Measurements from ENCODE around the gene GRID1. TPM values are rescaled to one million over a fixed set of nuclear protein-coding genes. Genes with fewer than 3 reads are reported as not detected.

GRID1 gene
- total and polyA plus RNA-seq, 9 of the 15 experiments (the other 6 are each of a cell fraction or from before 2014, with no cell fraction given): 0.01 to 7.2 (median 1.2) TPM

- no peak for TF ChIP-seq FOXM1 (IDR thresholded peaks at IDR 0.05; ENCODE audit: low read depth)
- no peak for TF ChIP-seq FOXM1 (CRISPR knock-in tag; IDR thresholded peaks at IDR 0.05; ENCODE audit: low read depth)
- TF ChIP-seq ARID3B (CRISPR knock-in tag; IDR thresholded peaks at IDR 0.05; ENCODE audit: borderline replicate concordance): no peak
- TF ChIP-seq ZBTB17 (CRISPR knock-in tag; IDR thresholded peaks at IDR 0.05): no peak
- no peak for TF ChIP-seq ZFP1 (CRISPR knock-in tag; IDR thresholded peaks at IDR 0.05)
- no peak for TF ChIP-seq HDAC3 (IDR thresholded peaks at IDR 0.05; ENCODE audit: borderline replicate concordance, partially characterized antibody)
These were observed 301.5 kb downstream of the GRID1 start (continued) for GRCh38 chr10:86064931-86065662.

- no TSS peak for BruUV-seq (replicated peaks)
- Histone ChIP-seq H3K79me2 (ENCODE audit: control insufficient read depth, insufficient read depth, low read length) (no peaks in the 10 kb centered on the region), H3K9me3 (replicated peaks; ENCODE audit: control insufficient read depth, insufficient read depth, low read depth, low read length) (no peaks in the 10 kb centered on the region), H4K20me1 (replicated peaks; ENCODE audit: control insufficient read depth, insufficient read depth, low read length) (no peaks in the 10 kb centered on the region), H3K4me2 (ENCODE audit: insufficient read depth, low read length) (no peak overlapping the region), H2AFZ (ENCODE audit: low read depth, low read length) (no peak overlapping the region), H3K9me1 (ENCODE audit: control insufficient read depth, insufficient read depth, low read length) (no peaks in the 10 kb centered on the region), H3K4me3 (no peak overlapping the region), H3K36me3 (ENCODE audit: control insufficient read depth, insufficient read depth, low read length) (no peaks in the 10 kb centered on the region), H3K4me1 (replicated peaks in 1 of 2; ENCODE audit: control insufficient read depth in 2 of 2, insufficient read depth in 2 of 2, low read length in 2 of 2) (no peaks in the 10 kb centered on the region), H3K27me3 (ENCODE audit: control insufficient read depth in 2 of 2, insufficient read depth in 2 of 2, low read length in 2 of 2) (peaks cover 8 to 61% of the 10 kb centered on the region in 2 experiments; a peak in 4 of 5 replicates), H3K27ac (ENCODE audit: extremely low read depth, low read depth, low read length) (no peak overlapping the region), H3K9ac (ENCODE audit: insufficient read depth in 1 of 2, low read depth in 2 of 2, low read length in 2 of 2) (no peak overlapping the region)
- 0% methylated on average over 3 of the region's 3 CpGs for WGBS (ENCODE audit: insufficient coverage, low coverage, missing lambda C conversion rate)
- ChIA-PET POLR2A (no interaction called here), CTCF (ENCODE audit: low intra/inter-chr PET ratio) (no interaction called here)
- no peak for DNase-seq (ENCODE audit: extremely low read depth in 1 of 4, low spot score in 3 of 4)
- intact Hi-C loops (cut with micrococcal nuclease) (no loop called here), in situ Hi-C loops (cut with MboI) (no loop called here)
- ATAC-seq: no peak
- no peak for TF ChIP-seq MAFG (tag; conservative IDR thresholded peaks at IDR 0.05)
- no peak for FAIRE-seq
These were observed 302.4 kb downstream of the GRID1 start for GRCh38 chr10:86064219-86064618.
